Caco-2 (cell line): ENCODE results near the gene PRMT2. TPM values are rescaled to one million over a fixed set of nuclear protein-coding genes. Genes with fewer than 3 reads are reported as not detected.

Experiments
- BruUV-seq: library from RNA; stranded (reverse); fragments of 400-500 nt; replicated peaks from 2 replicates; lab custom pipeline; 2021; lab: Mats Ljungman, UMichigan
- CTCF ChIA-PET: fragments of 300-600 bp; sonication (Branson Sonifier 250); formaldehyde crosslinking; loops from one replicate; lab custom pipeline; 2022; ENCODE audit warnings: antibody characterized with exemption; lab: Charles Lee
- POLR2A ChIA-PET: fragments of 300-600 bp; sonication (Branson Sonifier 250); formaldehyde crosslinking; loops from one replicate; lab custom pipeline; 2022; ENCODE audit warnings: antibody characterized with exemption; lab: Charles Lee
- DNase-seq, 2 experiments: peaks; one replicate each; pipeline versions ENCODE4 v3.0.0 to v3.0.0-alpha.2; 2020 to 2022
- H3K27me3 ChIP-seq: replicated peaks from 2 replicates; pipeline ENCODE4 v1.6.0; 2011; ENCODE audit warnings: low read length; ENCODE audit not compliant: control insufficient read depth, insufficient read depth
- H3K36me3 ChIP-seq: 2 replicates; pipeline ENCODE4 v1.5.1; 2011; ENCODE audit warnings: low read length; ENCODE audit not compliant: control insufficient read depth, insufficient read depth
- H3K4me1 ChIP-seq: fragments of 250-450 bp; sonication (Bioruptor Pico); 2 replicates; pipeline ENCODE4 v1.5.1; 2020; ENCODE audit warnings: mild to moderate bottlenecking
- H3K4me3 ChIP-seq: 2 replicates; pipeline ENCODE4 v1.5.1; 2011; ENCODE audit warnings: low read depth, mild to moderate bottlenecking, control low read depth, low read length
- H3K9me3 ChIP-seq: fragments of 250-450 bp; sonication (Bioruptor Pico); 2 replicates; pipeline ENCODE4 v1.5.1; 2020; ENCODE audit warnings: mild to moderate bottlenecking, moderate library complexity
- H3K27ac Mint-ChIP-seq: one replicate; pipeline ENCODE4 v1.8.0; 2022; ENCODE audit warnings: mixed read lengths; ENCODE audit not compliant: unreplicated experiment
- H3K27me3 Mint-ChIP-seq: one replicate; pipeline ENCODE4 v1.8.0; 2022; ENCODE audit warnings: mixed read lengths; ENCODE audit not compliant: insufficient read depth, unreplicated experiment
- H3K36me3 Mint-ChIP-seq: one replicate; pipeline ENCODE4 v1.8.0; 2022; ENCODE audit warnings: mild to moderate bottlenecking, mixed read lengths; ENCODE audit not compliant: insufficient read depth, unreplicated experiment
- H3K4me1 Mint-ChIP-seq: one replicate; pipeline ENCODE4 v1.8.0; 2022; ENCODE audit warnings: low read depth, mixed read lengths; ENCODE audit not compliant: unreplicated experiment
- H3K4me3 Mint-ChIP-seq: one replicate; pipeline ENCODE4 v1.8.0; 2022; ENCODE audit warnings: mild to moderate bottlenecking, moderate library complexity, mixed read lengths; ENCODE audit not compliant: unreplicated experiment
- H3K9me3 Mint-ChIP-seq: one replicate; pipeline ENCODE4 v1.8.0; 2022; ENCODE audit warnings: mixed read lengths; ENCODE audit not compliant: unreplicated experiment
- intact Hi-C: fragments of 100-400 bp; cut with micrococcal nuclease; formaldehyde crosslinking; loops from one replicate; pipeline ENCODE4 v1.10.0; 2022; ENCODE audit not compliant: unreplicated experiment
- total RNA-seq: library from RNA; stranded (reverse); gene quantifications from 2 replicates; pipeline ENCODE4 v1.2.3, GENCODE V29; 2022
- TF ChIP-seq, protein P1 (sequence below), 2 experiments: fragments of 200-600 bp in 1 of 2; IDR thresholded peaks; 1 replicate in 1 of 2; 2 replicates in 1 of 2; pipeline versions ENCODE4 v1.5.1 to v1.8.0; 2011 to 2022; ENCODE audit warnings: antibody characterized with exemption in 1 of 2, control low read depth in 1 of 2, inconsistent platforms in 1 of 2, low read depth in 1 of 2, low read length in 1 of 2, mild to moderate bottlenecking in 1 of 2, moderate library complexity in 1 of 2; ENCODE audit not compliant: insufficient read depth in 1 of 2, severe bottlenecking in 1 of 2, unreplicated experiment in 1 of 2

PRMT2 gene
- total RNA-seq, 1 experiment from 2014 or later, result 56.2 TPM

- H3K36me3 Mint-ChIP-seq, result no peaks in the 10 kb centered on the region
- H3K27me3 Mint-ChIP-seq, result no peaks in the 10 kb centered on the region
- no peaks in the 10 kb centered on the region for H3K4me1 Mint-ChIP-seq
- H3K9me3 ChIP-seq, result no peaks in the 10 kb centered on the region
- intact Hi-C loops, result no loop called here
- POLR2A ChIA-PET, result no interaction called here
- no peak overlapping the region for H3K4me3 ChIP-seq
- no peaks in the 10 kb centered on the region for H3K9me3 Mint-ChIP-seq
- no peaks in the 10 kb centered on the region for H3K27me3 ChIP-seq
- BruUV-seq, result no TSS peak
- H3K36me3 ChIP-seq, result no peaks in the 10 kb centered on the region
- H3K4me3 Mint-ChIP-seq, result no peak overlapping the region
- no peak overlapping the region for H3K27ac Mint-ChIP-seq
- CTCF ChIA-PET, result no interaction called here
- TF ChIP-seq, protein P1, sequence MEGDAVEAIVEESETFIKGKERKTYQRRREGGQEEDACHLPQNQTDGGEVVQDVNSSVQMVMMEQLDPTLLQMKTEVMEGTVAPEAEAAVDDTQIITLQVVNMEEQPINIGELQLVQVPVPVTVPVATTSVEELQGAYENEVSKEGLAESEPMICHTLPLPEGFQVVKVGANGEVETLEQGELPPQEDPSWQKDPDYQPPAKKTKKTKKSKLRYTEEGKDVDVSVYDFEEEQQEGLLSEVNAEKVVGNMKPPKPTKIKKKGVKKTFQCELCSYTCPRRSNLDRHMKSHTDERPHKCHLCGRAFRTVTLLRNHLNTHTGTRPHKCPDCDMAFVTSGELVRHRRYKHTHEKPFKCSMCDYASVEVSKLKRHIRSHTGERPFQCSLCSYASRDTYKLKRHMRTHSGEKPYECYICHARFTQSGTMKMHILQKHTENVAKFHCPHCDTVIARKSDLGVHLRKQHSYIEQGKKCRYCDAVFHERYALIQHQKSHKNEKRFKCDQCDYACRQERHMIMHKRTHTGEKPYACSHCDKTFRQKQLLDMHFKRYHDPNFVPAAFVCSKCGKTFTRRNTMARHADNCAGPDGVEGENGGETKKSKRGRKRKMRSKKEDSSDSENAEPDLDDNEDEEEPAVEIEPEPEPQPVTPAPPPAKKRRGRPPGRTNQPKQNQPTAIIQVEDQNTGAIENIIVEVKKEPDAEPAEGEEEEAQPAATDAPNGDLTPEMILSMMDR (IDR thresholded peaks at IDR 0.05; ENCODE audit: insufficient read depth in 1 of 2, low read depth in 1 of 2, low read length in 1 of 2, severe bottlenecking in 1 of 2, unreplicated experiment in 1 of 2), result no peak
- DNase-seq, result no peak
- no peaks in the 10 kb centered on the region for H3K4me1 ChIP-seq
These were observed 29.1 kb upstream of the PRMT2 start for GRCh38 chr21:46606427-46606813.

DNA sequence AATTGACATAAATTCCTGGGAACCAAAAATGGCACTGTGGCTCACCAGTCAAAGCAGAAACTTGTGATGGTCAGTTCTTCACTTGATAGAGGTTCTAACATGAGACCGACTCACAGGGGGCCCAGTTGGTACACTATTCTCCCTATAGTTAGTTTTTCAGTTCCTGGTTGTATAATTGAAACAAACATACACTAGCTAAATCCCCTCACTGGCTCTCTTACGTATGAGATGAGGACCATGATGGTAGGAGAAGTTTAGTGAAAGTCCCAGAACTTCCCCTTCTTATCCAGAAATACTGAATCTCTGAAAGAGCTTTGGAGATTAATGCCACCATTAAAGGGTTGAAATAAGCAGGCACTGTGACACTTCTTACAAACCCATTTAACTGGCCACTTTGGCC lies 27.8 kb upstream of the PRMT2 start:
- no peaks in the 10 kb centered on the region for H3K4me1 ChIP-seq
- TF ChIP-seq, protein P1 (IDR thresholded peaks at IDR 0.05; ENCODE audit: insufficient read depth in 1 of 2, low read depth in 1 of 2, low read length in 1 of 2, severe bottlenecking in 1 of 2, unreplicated experiment in 1 of 2), result no peak
- Mint-ChIP-seq H3K36me3 (no peaks in the 10 kb centered on the region), H3K4me3 (no peak overlapping the region), H3K4me1 (no peaks in the 10 kb centered on the region), H3K27ac (no peak overlapping the region), H3K27me3 (no peaks in the 10 kb centered on the region), H3K9me3 (no peaks in the 10 kb centered on the region)
- intact Hi-C loops, result no loop called here
- no TSS peak for BruUV-seq
- H3K9me3 ChIP-seq, result no peaks in the 10 kb centered on the region
- POLR2A ChIA-PET, result no interaction called here
- H3K27me3 ChIP-seq, result no peaks in the 10 kb centered on the region
- DNase-seq, result no peak
- CTCF ChIA-PET, result no interaction called here
- no peaks in the 10 kb centered on the region for H3K36me3 ChIP-seq
- H3K4me3 ChIP-seq, result no peak overlapping the region

DNA sequence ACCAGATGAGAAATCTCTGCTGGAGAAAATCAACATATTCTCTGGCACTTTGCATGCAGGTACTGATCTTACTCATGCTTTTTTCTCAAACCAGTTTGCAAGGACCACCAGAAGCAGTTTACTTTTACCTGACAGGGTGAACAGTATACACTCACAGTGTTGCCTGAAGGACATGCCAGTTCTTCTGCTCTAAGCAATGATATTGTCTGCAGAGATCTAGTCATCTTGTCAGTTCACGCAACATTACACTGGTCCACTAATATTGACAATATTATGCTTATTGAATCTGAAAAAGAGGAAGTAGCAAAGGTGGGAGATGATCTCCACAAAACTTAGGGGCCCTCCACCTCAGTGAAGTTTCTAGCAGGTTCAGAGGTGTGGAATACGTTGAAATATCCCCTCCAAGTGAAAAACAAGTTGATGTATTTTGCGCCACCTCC lies 26.8 kb upstream of the PRMT2 start:
- H3K4me3 Mint-ChIP-seq, result no peak overlapping the region
- Histone ChIP-seq H3K36me3 (no peaks in the 10 kb centered on the region), H3K27me3 (no peaks in the 10 kb centered on the region), H3K4me1 (no peaks in the 10 kb centered on the region), H3K4me3 (no peak overlapping the region), H3K9me3 (no peaks in the 10 kb centered on the region)
- no peaks in the 10 kb centered on the region for H3K36me3 Mint-ChIP-seq
- no peaks in the 10 kb centered on the region for H3K27me3 Mint-ChIP-seq
- CTCF ChIA-PET, result no interaction called here
- no peaks in the 10 kb centered on the region for H3K9me3 Mint-ChIP-seq
- TF ChIP-seq, protein P1 (IDR thresholded peaks at IDR 0.05; ENCODE audit: insufficient read depth in 1 of 2, low read depth in 1 of 2, low read length in 1 of 2, severe bottlenecking in 1 of 2, unreplicated experiment in 1 of 2), result no peak
- POLR2A ChIA-PET, result no interaction called here
- no TSS peak for BruUV-seq
- no peaks in the 10 kb centered on the region for H3K4me1 Mint-ChIP-seq
- DNase-seq, result no peak
- intact Hi-C loops, result no loop called here
- H3K27ac Mint-ChIP-seq, result no peak overlapping the region
